Ishikawa (cell line): ENCODE measurements around the gene TIMM44.

Source experiments
- EGR1 ChIP-seq: IDR thresholded peaks from 2 replicates; pipeline ENCODE4 v1.6.1; 2012
- EP300 ChIP-seq: IDR thresholded peaks from 2 replicates; pipeline ENCODE4 v1.6.1; 2012; ENCODE audit warnings: borderline replicate concordance
- FOXM1 ChIP-seq: IDR thresholded peaks from 2 replicates; pipeline ENCODE4 v1.6.1; 2012; ENCODE audit warnings: low read depth, borderline replicate concordance
- RAD21 ChIP-seq: IDR thresholded peaks from 2 replicates; pipeline ENCODE4 v1.6.1; 2012; ENCODE audit warnings: low read depth
- TCF12 ChIP-seq: IDR thresholded peaks from 2 replicates; pipeline ENCODE4 v1.6.1; 2012; ENCODE audit warnings: low read depth
- YY1 ChIP-seq: IDR thresholded peaks from 2 replicates; pipeline ENCODE4 v1.6.1; 2012; ENCODE audit warnings: low read depth
- TF ChIP-seq, protein P1 (sequence below): IDR thresholded peaks from 2 replicates; pipeline ENCODE4 v1.6.1; 2012

DNA sequence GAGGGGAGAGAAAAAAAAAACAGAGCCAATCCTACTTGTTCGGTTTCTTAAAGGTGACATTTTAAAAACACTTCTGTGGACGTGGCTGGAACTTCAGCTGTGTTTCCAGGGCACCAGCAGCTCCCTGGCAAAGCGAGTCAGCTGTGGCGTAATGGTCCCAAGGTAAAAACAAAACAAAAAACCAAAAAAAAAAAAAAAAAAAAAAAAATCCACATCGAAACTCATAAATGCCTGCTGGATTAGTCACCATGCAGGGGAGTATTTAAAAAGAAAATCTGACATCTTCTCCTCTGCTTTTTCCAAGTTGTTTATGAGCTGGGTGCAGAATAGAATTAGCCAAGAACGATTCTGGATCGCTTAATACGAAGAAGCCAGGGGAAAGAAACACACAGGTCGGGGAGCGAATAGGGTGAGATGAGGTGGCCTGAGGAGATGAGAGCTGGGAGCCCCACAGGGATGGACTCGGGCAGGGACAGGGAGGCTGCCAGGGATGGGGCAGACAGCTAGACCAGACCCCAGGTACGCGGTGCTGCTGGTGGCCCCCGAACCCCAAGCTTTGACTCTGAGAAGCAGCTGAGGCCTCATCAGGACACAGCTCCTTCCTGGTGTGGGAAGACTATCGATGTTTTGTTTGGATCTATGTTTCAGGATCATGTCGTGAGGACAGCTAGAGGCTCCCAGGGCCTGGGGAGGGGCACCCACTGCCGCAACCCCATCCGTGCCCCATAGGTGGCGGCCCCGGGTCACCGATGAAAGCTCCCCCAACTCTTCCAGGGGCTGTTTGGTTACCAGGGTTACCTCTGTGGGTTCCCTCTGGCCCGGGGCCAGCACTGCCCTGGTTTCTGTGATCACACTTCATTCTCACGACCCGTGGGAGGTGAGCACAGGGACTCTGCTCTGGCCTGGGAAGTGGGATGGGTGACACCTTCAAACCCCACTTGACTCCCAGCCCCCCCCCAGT, 14.4 kb downstream of the TIMM44 start:
- no peak for TF ChIP-seq EP300
- no peak for TF ChIP-seq FOXM1
- TF ChIP-seq YY1 = no peak
- TF ChIP-seq TCF12 = no peak
- TF ChIP-seq RAD21 = peak; percentile 15; the same call in 1 of the 2 replicates
- no peak for TF ChIP-seq EGR1
- TF ChIP-seq, protein P1, sequence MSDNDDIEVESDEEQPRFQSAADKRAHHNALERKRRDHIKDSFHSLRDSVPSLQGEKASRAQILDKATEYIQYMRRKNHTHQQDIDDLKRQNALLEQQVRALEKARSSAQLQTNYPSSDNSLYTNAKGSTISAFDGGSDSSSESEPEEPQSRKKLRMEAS = no peak
